B cell (primary cell): ENCODE measurements around the gene KSR1.

Source experiments
- EZH2 ChIP-seq: IDR thresholded peaks from 2 replicates; pipeline ENCODE4 v1.6.1; 2012; ENCODE audit warnings: borderline replicate concordance, low read depth, mild to moderate bottlenecking, moderate library complexity, low read length; ENCODE audit not compliant: insufficient read depth, poor library complexity, severe bottlenecking
- TF ChIP-seq, protein P1 (sequence below): fragments of 200-600 bp; IDR thresholded peaks from one replicate; pipeline ENCODE4 v1.8.0; 2022; ENCODE audit warnings: antibody characterized with exemption, mild to moderate bottlenecking

DNA sequence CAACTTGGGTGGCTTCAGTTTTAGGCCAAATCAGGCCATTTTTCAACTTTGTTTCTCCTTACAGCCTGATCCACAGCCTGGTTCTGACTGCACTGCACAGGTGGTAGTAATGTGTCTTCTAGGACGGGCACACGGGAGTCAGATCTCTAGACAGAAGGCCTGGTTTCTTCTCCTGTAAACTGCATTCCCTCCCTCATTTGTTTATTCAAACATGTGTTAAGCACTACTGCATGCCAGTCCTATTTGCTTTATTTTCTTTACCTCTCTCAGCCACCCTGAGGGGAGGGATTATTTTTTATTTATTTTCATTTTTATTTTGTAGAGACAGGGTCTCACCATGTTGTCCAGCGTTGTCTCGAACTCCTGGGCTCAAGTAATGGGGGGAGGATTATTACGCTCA is 6.3 kb upstream of the KSR1 start:
- TF ChIP-seq, protein P1, sequence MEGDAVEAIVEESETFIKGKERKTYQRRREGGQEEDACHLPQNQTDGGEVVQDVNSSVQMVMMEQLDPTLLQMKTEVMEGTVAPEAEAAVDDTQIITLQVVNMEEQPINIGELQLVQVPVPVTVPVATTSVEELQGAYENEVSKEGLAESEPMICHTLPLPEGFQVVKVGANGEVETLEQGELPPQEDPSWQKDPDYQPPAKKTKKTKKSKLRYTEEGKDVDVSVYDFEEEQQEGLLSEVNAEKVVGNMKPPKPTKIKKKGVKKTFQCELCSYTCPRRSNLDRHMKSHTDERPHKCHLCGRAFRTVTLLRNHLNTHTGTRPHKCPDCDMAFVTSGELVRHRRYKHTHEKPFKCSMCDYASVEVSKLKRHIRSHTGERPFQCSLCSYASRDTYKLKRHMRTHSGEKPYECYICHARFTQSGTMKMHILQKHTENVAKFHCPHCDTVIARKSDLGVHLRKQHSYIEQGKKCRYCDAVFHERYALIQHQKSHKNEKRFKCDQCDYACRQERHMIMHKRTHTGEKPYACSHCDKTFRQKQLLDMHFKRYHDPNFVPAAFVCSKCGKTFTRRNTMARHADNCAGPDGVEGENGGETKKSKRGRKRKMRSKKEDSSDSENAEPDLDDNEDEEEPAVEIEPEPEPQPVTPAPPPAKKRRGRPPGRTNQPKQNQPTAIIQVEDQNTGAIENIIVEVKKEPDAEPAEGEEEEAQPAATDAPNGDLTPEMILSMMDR, result no peak
- TF ChIP-seq EZH2, result no peak
